Left forelimb (tissue), 1 donor: ENCODE measurements around the gene NAA60.
"Not testable (repeated sequence)": the region's sequence is repeated elsewhere in the genome, so short reads cannot be mapped to it uniquely, and the experiment has no call there.

ENCODE experiments used
- DNase-seq: peaks from one replicate; pipeline ENCODE4 v3.0.0-alpha.2; 2018; ENCODE audit warnings: low spot score

Gene NAA60

DNA sequence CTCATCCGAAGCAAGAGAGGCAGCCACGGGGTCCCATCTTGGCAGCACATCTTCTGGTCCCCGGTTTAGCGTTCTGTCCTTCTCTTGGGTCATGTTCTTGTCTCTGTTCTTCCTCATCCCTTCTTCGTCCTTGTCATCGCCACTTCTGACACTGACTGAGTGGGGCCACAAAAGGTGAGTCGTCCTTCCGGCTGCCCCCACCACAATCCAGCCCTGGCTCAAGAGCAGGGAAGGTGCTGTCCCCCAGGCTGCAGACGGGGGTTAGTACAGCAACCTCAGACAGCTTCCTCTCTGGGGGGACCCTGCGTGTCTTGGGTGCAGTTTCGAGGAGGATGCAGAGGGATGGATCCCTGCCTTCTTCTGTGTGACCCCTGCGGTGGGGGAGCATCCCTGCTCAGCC lies 21.8 kb downstream of the NAA60 start:
- no peak for DNase-seq

DNA sequence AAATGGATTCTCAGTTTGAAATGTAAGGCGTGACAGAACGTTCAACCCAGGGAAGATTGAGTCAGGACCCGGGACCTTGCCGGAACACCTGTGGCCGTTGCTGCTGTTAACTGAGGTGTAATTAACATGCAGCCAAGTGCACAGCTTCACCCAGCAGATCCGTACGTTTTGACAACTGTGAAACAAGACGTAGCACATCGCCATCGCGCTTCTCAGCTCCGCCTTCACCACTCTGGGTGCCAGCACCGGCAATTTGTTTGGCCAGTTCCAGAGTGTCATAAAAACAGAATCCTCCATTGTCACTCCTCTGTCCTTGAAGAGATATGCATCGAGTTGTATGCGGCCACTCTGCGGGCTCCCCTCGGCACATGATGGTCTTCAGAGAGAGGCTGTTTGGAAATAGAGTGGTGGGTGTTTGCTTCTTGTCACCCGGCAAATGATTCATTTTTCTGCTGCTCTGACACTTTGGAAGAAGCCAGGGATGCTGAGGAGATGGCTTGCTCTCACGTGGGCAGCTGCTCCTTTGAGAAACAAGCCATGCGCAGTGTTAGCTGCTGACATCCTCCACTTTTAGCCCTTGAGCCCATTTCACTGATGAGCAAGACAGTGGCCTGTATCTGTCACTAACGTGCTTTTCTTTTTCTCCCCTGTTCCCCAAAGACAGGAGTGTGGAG lies 22.6 kb downstream of the NAA60 start:
- no peak for DNase-seq

DNA sequence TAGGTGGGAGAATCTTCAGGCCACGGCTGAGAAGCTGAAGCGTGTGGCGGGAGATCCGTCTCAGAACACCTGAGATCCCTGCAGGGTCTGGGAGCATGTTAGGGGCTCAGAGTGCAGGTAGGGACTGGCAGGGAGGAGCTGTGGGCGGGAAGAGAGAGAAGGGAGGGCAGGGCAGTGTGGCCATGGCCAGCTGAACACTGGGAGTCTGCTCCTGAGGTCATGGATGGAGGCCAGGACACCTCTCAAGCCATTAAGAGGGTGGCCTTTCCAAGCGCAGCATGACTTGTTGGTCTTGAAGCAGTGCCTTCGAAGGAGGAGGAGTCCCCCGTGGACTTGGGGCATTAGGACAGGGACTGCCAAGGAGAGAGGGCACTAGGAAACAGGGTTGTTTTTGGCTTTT lies 23.7 kb downstream of the NAA60 start:
- no peak for DNase-seq

DNA sequence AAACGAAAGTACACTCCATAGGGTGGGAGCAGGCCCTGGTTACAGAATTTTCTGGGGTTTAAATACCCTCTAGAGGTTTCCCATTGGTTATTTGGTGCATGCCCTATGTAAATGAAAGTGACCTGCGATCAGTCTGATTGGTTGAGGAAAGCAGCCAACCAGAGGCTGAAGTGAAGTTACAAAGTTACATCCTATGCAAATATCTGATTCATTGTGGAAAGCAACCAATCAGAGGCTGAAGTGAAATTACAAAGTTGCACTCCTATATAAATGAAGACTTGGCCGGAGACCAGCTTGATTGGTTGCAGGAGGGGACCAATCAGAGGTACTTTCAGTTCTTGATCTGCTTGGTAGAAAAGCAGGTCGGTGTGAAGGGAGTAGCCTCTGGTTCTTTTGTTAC lies 24.4 kb downstream of the NAA60 start:
- DNase-seq, result no peak

DNA sequence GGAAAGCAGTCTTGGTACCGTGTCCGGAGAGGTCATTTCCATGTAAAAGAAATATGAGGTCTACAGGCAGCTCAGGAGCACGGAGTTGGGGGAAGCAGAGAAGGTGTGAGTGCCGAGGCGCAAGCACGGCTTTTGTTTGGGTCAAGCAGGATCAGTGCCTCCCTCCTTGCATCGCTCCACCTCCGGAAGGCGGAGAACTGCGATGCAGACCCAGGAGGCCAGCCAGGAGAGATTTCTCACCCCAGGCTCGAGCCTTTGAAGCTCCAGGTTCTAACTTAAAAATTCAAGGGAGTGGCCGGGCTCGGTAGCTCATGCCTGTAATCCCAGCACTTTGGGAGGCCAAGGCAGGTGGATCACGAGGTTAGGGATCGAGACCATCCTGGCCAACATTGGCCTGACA lies 25.0 kb downstream of the NAA60 start:
- no peak for DNase-seq

DNA sequence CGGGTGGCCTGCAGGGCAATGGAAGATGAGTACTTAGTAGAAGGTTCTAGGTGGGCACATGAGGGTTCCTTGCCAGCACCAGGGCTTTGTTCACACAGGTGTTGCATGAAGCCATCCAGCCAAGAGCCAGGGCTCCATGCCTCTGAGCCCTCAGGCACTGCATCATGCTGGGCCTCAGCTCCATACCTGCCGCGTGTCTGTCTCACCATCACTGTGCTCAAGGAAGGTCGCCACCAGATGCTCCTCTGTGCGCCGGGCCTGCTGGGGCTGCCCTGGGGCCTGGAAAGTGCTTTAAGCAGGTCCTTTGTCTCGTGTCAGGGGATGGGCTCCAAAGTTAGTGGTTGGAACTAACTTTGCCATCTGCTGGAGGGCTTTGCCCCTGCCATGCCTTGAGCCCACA lies 26.3 kb downstream of the NAA60 start:
- no peak for DNase-seq

DNA sequence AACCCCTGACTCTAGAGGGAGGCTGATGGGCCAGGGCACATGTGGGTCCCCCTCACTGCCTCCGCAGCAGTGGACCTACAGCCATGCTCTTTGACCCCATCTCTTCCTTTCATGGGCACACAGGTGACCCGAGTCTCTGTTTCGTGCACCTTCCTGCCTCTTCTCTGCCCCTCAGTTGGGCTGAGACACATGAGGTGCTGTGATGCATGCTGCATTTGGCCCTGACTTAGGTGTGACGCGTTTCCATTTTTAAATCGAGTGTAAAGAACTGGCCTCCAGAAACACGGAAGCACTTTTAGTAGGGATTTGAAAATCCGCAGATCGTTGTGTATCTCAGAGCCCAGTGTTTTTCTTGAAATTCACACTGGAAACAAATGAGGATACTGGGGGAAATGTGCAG lies 27.2 kb downstream of the NAA60 start:
- no peak for DNase-seq

DNA sequence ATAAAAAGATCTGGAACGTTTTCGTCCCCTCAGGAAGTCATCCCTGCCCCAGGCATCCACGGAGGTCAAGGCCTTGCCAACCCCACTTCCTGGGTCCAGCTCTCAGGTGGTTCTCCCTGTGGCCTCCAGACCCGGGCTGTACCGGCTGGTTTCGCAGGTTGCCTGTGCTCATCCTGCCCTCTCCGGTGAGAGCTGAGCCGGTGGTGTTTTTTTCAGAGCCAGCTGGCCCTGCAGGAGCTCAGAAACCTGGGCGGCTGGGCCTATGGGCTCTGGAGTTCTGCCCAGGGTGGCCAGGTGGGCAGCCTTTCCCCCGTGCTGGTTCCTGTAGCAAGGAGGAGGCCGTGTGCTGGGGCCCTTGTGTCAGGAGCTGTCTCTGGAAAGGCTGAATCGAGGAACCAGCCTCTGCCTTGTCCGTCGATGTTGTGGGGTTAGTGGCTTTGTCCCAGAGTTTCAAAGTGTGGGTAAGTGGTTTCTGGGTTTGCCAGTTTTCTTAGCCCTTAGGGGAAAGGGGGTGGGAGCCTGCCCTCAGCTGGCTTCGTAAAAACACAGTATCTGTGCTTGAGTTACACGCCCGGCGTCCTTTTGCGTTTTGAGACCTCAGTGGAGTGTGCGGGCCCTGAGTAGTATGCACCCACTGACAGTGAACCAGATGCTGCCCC lies 28.2 kb downstream of the NAA60 start:
- DNase-seq, result no peak

DNA sequence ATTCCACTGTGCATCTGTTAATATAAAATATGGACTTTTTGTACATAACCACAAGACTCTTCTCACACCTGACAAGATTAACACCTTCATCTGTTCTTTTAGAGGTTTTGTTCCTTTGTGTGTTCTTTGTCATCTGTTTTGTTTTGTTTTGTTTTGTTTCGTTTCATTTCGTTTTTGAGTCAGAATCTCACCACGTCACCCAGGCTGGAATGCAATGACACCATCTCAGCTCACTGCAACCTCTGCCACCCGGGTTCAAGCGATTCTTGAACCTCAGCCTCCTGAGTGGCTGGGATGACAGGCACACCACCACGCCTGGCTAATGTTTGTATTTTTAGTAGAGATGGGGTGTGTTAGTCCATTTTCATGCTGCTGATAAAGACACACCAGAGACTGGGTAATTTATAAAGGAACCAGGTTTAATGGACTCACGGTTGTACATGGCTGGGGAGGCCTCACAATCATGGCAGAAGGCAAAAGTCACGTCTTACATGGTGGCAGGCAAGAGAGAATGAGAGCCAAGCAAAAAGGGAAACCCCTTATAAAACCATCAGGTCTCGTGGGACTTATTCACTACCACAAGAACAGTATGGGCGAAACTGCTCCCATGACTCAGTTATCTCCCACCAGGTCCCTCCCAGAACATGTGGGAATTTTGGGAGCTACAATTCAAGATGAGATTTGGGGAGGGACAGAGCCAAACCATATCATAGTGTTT lies 29.6 kb downstream of the NAA60 start:
- no peak for DNase-seq

DNA sequence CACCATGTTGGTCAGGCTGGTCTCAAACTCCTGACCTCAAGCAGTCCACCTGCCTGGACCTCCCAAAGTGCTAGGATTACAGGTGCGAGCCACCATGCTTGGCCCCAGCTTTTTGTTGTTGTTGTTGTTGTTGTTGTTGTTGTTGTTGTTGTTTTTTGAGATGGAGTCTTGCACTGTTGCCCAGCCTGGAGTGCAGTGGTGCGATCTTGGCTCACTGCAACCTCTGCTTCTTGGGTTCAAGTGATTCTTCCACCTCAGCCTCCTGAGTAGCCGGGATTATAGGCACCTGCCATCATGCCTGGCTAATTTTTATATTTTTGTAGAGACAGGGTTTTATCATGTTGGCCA lies 30.1 kb downstream of the NAA60 start:
- DNase-seq, result not testable (repeated sequence)

DNA sequence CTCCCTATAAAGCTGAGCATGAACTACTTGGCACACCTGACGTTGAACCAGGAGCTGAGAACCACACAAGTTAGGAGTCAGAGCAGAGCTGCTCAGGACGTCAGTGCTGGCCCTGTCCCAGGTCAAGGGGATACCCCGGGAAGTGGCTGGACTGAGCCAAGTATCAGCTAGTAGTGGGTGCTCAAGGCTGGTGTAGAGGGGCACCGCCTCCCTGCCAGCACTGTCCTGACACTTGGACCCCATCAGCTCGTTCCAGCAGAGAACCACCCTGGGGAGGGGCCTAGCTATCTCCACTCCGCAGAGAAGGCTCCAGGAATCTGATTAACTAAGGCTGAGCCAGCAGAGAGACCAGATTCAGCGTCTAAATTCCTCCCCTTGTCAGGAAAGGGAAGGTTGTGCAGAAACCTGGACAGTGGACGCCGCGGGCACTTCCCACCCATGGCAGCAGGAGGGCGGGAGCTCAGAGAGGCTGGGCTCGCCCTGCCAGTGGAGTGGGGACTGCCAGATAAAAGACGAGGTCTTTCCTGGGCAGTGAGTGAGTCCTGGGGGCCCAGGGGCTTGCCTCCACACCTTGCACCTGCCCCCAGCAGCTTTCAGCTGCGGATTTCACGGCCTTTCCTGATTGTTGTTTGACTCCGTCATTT lies 30.8 kb downstream of the NAA60 start:
- no peak for DNase-seq

DNA sequence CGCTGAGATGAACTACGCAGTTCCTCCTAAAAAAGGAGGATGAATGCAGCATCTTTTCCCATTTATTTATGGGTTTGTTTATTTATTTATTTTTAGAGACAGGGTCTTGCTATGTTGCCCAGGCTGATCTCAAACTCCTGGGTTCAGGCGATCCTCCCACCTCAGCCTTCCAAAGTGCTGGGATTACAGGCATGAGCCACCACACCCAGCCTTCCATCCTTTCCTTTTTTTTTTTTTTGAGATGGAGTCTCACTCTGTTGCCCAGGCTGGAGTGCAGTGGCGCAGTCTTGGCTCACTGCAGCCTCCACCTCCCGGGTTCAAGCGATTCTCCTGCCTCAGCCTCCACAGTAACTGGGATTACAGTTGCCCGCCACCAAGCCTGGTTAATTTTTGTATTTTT lies 31.4 kb downstream of the NAA60 start:
- not testable (repeated sequence) for DNase-seq

DNA sequence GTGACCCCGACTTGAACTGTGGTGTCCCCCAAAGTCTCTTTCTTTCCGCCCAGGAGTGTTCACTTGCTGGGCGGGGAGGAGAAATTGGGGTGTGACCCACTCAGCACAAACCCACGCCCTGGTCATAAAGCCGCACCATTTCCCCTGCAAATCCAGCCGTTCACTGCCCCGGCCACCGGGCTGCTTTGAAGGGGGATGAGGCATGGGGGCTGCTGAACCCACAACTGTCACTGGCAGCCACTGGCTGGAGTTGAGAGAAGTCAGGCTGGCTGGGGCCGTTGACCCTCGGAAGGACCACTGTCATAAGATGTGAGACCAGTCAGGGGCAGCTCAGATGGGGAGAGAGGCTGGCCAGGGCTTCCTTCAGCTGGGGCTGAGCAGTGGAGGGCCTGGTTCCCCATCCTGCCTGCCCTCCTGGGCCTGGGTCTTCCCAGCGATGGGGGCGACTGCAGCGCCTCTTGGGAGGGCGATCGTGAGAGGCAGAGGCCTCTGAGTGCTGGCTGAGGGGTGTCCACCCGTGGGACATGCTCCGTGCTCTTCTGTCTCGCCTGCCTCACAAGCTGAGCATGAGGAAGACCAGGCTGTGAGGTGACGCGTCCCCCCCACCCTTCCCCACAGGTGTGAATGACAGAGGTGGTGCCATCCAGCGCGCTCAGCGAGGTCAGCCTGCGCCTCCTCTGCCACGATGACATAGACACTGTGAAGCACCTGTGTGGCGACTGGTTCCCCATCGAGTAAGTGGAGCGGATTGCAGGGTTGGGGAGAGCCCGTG lies 32.3 kb downstream of the NAA60 start:
- DNase-seq, result no peak

DNA sequence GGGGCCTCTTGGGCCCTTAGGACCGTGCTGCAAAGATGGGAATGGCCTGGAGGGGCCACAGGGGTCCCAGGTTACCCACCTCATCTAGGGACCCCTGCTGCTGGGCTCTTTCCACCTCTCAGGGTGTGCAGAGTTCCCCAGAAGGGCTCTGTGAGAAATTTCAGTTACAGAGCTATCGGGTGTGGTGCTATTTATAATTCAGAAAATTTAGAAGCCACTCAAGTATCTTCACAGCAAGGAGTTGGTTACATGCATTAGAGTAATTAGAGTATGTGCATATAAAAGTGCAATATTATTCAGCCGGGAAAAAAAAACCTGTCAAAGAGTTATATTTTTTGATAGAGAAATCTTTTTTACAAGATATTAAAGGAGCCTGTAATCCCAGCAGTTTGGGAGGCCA lies 32.9 kb downstream of the NAA60 start:
- DNase-seq, result no peak

DNA sequence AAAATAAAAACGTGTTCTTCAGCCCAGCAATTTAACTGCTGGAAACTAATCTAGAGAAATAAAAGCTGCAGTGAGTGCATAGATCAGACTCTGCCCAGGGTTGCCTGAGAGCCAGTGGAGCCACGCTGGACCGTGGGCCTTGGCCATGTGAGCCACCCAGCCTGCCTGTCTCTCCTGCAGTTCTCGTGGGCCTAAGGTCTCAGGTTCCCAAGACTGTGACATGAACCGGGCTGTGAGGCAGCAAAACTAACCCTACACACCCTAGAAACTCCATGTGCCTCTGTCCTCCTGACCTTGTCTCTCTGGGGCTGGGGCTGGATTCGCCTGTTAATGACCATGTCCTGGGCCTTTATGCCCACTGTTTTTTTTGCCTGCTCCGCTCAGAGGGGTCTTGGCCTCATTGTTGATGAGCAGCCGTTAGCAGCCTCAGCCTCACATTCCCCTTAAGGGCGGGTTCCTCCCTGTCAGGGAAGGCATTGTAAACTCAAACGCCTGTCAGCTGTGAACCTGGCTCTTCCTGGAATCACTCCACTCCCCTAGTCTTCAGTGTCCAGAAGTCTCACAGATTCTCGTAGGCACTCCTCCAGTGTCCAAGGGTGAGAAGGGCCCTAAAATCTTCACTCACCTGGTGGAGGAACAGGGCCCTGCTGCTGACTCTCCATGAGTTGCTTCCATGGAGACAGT lies 34.9 kb downstream of the NAA60 start:
- DNase-seq, result no peak

DNA sequence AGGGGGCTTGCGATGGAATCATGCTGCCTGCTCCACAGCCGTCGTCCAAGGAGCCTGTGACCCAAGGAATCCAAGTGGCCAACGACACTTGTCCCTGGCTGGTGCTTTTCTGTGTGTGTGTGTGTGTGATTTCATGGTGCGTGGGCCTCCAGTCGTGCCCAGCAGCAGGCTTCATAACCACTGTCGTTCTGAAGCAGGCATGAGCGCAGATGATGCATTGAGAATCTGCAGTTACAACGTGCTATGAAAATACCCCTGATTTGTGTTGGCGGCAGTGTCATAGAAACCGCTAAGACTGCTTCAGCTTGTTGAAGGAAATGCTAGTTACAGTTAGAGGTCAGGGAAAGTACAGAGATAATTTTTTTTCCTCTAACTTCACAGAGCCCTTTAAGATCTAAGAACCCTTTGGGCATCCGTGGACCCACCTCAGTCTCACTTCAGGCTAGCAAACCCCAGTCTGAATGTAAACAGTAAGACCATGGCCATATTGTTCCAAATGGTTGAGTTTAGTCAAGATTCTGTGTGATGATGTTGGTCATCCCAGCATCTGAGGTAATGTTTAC lies 36.3 kb downstream of the NAA60 start:
- DNase-seq, result no peak

DNA sequence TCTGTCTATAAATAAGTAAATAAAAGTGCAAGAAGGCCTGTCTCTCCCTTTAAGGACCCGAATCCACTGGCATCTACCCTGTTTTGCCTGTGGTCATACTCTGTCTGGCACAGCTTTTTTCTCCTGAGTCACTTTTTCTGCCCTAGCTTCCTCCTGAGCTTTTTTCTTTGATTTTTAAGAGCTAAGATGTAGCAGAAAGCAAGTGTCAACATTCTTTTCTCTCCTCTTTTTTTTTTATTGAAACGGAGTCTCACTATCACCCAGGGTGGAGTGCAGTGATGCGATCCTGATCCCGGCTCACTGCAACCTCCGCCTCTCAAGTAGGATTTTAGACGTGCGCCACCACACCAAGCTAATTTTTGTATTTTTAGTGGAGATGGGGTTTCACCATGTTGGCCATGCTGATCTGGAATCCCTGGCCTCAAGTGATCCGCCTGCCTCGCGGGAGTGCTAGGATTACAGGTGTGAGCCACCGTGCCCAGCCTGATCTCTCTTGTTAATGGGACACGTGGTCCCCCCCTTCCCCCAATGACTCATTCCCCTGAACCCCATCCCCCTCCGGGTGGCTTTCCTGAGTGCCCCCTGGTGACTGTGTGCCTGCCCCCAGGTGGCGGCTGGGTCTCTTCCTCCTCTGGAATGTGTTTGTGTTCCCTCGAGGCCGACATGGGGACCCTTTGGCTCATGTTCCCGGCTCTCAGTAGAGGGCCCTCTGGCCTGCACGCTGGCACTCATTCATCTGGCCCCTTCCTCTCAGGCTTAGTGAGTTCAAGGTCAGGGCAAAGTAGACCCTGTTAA lies 37.6 kb downstream of the NAA60 start:
- no peak for DNase-seq

DNA sequence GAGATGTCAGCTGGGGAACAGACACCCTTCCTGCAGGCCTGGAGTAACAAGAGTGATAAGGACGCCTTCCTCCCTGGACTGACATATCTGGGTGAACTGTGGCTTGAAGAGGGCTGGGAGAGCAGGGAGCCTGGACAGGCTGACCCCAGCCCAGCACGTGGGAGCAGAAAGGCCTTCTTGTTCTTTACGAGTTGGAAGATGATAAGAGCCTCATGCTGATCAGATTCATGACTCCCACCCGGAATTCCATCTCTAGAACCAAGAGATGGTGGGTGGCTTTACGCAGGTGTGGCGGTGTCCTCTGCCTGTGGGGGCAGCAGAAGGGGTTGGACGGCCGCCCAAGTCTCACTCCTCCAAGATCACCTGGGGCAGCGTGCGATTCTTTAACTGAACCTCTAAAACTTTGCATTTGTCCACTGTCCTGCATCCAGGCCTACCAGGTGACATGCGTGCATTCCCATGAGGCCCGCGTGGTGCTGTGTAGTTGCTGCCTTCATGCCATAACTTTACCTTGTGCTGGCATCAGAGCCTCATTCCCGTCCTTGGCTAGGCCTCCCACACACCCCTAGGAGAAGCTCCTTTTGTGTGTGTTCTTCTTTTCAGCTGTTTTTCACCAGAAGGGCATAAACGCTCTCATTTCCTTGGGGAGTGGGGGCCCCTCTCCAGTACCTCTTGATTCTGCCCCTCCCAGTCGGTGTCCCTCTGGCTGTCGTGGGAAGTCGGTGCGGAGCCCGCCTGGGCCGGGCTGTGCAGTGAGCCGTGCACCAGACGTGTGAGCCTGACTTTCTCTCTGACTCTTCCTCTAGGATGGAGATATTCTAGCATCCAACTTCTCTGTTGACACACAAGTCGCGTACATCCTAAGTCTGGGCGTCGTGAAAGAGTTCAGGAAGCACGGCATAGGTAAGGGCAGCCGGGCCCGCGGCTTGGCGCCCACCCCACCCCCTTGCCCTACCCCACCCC lies 38.5 kb downstream of the NAA60 start:
- DNase-seq, result no peak

DNA sequence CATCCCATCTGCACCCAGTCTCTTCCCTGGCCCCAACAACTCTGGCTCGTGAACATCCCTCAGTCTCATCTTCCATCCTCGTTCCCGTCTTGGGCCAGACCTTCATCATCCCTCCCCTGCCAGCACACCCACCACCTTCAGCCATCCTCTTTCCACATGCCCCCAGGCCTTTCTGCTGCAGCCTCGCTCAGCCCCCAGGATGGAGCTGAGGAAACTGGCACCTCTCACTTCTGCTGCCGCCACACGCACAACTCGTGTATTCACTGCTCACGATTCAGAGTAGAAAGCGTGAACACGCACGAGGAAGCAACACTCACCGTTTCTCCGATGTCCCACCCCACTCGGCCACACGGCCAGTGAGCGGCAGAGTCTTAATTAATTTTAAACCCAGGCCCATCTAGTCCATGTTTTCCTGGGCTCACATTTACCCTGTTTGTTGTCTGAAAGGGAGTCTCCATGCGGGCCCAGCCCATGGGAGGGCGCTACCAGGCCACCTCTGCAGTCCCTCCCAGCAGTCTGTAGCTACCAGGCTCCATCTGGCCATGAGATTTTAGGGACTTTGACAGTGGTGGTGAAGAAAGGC lies 39.3 kb downstream of the NAA60 start:
- no peak for DNase-seq
